SK-N-SH (cell line): ENCODE results near the gene SDHA.

Source experiments
- CTCF ChIP-seq: fragments of 200-600 bp; sonication (generic); IDR thresholded peaks from 2 replicates; pipeline ENCODE4 v1.6.1; 2017; ENCODE audit warnings: antibody characterized with exemption, mild to moderate bottlenecking, moderate library complexity
- GATA2 ChIP-seq: sonication (generic); formaldehyde crosslinking; IDR thresholded peaks from 2 replicates; pipeline ENCODE4 v1.5.0; 2020; ENCODE audit warnings: mild to moderate bottlenecking, missing genetic modification reagents
- NRF1 ChIP-seq: IDR thresholded peaks from 2 replicates; pipeline ENCODE4 v1.6.1; 2012; ENCODE audit warnings: low read depth, mild to moderate bottlenecking, low read length
- YY1 ChIP-seq: IDR thresholded peaks from 2 replicates; pipeline ENCODE4 v1.4.0; 2012; ENCODE audit warnings: low read depth, mild to moderate bottlenecking

GRCh38 chr5:204966-205670, 13.0 kb upstream of the SDHA start:
- TF ChIP-seq CTCF = no peak
- TF ChIP-seq NRF1 = no peak
- TF ChIP-seq YY1 = no peak
- no peak for TF ChIP-seq GATA2 (CRISPR knock-in tag)
